GM18498 (cell line): ENCODE data around the gene SSR2.
A peak's percentile ranks its signal among the peaks of the same experiment; 100 is the strongest.
"Not testable (repeated sequence)": the region's sequence is repeated elsewhere in the genome, so short reads cannot be mapped to it uniquely, and the experiment has no call there.

Experiments
- ATAC-seq: cut with Tn5 transposase; IDR thresholded peaks from one replicate; pipeline ENCODE4 v1.9.1; 2021; ENCODE audit warnings: mild to moderate bottlenecking, moderate library complexity; ENCODE audit not compliant: unreplicated experiment

SSR2 gene

DNA sequence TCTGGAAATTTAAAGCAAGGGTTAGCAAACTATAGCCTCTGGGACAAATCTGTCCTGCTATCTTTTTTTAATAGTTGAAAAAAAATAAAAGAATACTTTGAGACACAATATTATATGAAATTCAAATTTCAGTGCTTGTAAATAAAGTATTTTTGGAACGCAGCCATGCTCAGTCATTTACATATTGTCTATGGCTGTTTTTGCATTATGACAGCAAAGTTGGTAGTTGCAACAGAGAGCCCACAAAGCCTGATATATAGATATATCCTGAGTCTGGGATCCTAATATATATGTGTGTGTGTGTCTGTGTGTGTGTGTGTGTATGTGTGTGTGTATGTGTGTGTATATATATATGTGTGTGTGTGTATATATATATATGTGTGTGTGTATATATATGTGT lies 20.8 kb downstream of the SSR2 start:
- no peak for ATAC-seq

DNA sequence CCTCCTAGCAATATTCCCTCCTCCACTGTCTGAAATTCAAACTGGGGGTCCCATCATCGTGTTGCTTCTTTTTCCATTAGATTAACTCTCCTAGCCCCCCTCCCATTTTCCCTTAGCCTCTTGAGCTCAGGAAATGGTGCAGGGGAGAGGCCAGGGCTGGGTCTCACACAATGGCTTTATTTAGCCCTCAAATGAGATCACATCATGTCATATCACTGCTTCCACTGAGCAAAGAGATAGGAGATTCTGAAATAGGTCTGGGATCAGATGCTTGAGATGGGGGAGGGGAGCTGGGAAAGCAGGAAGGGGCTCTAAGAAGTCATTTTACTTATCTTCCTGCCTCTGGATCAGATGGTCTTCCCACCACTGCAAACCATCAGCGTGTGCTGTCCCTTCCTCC lies 24.6 kb downstream of the SSR2 start:
- ATAC-seq: no peak

DNA sequence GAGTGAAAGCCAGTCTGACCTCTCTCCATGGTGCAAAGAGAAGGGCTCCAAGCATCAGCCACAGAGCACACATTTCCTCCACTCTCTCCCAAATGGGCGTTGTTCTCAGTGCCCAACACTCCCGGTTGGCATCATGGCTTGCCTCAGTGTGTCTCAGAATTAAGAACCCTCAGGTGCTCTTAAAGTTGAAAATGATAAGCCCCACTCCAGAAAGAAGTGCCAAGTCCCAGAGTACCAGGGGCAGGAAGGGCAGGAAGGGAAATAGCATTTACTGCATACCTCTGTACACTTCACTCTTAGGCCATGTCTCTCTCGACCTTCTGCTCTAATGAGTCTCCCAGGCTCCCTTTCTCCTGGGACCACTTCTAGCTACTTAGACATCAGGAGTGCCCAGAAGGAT lies 27.2 kb downstream of the SSR2 start:
- ATAC-seq: no peak

DNA sequence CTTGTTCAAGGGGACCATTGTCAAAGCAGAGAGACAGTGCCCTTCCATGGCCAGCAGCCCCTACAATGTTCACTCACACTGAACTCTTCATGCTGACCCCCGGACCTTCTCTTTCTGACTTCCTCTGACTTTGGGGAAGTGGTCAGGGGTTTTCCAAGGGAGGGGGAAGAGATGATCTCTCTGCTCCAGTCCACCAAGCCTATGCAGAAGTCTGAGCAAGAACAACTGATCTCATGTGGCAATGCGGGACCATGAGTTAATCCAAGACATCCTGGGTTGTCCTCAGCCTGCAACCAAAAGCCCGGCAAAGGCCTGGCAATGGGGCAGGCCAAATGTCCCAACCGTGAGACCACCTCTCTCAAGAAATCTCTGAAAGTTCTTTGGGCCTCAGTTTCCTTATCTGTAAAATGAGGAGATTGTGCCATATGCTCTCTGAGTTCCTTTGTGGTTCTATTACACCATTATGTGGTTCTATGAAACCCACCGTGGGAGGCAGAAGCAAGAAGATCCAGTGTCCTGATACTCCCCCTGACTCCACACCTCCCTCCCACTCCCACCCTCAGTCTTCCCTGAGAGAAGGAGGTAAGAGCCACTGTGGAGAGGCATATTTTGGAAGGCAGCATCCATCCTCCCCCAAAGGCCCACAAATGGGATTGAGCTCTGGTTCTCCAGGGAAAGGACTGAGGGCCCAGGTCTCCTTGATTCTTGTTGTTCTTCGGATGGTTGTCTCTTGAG lies 30.6 kb downstream of the SSR2 start:
- ATAC-seq: no peak

DNA sequence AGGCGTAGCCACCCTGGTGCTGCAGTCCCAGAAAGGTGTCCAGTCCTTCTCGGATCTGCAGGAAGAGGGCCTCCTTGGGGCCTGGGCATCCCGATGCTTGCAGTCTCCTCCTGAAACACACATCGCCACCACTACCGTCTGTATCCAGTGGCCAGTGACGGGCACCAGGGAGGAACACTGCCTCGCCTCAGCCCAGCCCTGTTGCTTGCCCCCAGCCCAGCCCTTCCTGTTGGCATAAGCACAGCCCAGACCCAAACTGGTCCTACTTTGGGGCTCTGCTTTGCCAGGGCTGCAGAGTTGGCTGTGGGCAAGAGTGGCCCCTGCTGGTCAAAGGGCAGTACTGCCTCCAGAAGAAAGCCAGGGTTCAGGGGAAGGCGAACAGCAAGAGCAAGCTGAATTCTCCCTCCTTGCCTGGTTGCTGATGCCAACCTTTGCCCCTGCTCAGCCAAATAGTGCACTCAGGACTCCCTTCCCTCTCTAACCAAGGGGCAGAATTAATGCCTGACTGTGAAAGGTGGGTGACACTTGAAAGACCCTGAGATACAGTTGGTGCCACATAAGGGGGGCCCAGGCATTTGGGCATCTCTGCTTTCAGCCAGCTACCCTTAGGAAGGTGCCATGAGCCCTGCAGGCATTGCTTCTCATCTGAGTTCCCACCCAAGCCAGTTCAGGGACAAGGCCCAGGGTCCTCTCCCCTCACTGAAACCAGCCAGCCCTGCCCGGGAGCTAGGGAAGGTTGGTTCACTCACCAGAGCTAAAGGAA lies 31.3 kb downstream of the SSR2 start:
- ATAC-seq: peak; percentile 75

DNA sequence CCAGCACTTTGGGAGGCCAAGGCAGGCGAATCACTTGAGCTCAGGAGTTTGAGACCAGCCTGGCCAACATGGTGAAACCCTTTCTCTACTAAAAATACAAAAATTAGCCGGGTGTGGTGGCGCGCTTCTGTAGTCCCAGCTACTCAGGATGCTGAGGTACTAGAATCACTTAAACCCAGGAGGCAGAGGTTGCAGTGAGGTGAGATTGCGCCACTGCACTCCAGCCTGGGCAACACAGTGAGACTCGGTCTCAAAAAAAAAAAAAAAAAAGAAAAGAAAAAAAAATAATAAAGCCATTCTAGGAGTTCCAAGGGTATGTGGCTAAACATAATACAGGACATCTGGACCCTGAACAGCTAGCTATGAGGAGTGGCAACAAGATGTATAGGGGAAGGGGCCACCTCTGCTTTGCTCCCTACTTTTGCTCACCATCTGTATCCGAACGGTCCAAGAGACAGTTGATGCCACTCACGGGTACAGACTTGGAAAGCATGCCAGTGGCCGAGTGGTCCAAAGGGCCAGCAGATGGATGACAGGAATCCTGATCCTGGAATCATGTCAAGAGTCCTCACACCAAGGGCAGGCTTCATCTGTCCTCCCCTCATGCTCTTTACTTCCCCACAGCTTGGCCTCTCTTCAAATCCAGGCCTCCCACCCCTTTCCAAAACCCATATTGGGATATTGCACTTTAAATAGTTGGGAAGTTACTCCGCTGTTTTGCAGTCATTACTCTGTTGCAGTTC lies 35.7 kb downstream of the SSR2 start:
- not testable (repeated sequence) for ATAC-seq

DNA sequence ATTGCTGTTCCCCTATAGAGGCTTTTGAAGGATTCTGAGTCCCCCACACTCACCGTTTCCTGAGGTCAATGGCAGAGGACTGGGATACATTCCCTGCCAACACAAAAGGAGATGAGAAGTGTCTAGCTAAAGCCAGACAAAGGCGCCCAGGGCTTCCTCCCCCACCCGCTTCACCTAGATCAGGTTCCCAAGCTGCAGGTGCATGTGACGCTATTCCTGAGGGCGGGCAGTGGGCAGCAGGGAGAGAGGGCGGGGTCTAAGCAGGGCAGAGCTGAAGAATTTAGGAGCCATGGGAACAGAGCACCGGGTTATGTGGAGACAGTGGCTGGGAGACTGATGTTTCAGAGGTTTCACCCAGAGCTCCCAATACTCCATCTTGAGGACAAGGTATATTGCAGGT lies 36.4 kb downstream of the SSR2 start:
- no peak for ATAC-seq

DNA sequence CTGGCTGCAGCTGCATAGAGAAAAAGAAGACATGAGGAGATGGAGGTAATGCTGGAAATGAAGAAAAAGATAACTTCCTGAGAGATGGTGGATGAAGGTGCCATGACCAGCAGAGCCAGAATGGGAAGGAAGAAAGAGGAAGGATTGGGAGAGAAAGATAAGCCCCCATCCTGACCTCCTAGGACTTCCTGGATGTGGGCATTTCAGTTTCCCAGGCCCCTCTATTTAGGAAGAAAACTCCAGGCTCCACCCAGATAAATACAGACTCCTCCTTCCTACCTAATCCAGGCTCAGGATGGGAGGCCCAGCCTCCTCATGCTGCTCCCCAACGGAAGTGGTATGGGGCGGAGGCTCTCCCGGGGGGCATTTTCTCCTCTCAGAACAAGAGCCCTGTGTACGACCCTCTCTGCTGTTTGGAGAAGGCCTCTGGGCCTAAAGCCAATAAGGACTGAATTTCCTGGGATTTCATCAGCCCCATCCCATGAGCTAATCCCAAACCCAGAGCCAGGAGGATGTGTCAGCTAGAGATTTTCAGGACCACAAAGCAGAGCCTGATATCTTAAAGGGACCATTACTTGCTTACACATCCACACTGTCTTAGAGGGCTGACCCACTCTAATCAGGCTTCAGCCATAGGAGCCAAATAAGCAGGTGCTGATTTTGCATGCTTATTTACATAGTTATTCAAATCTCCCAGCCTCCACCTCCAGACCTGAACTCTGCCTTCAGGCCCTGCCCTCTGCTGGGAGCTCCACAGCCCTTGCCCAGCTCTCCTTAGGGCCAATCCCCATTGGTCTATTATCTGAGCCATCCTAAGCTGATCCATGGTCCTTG lies 37.3 kb downstream of the SSR2 start:
- ATAC-seq: peak; percentile 46

DNA sequence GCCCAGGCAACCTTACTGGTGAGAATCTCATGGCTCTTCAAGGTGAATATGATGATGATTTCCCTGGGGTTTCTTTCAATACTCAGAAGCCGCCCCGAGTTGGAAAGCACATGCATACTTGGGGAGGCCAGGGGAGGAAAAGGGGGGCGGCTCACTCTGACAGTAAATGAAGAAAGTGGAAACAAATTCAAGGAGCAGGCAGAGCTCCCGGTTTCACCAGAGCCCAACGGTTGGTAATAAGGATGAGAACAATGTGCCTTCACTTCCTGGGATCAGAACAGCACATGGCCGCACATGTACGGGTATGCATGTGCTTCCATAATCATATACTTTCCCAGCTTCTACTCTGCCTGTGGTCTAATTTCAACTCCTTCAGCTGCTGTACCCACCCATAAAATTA lies 38.6 kb downstream of the SSR2 start:
- ATAC-seq: no peak

DNA sequence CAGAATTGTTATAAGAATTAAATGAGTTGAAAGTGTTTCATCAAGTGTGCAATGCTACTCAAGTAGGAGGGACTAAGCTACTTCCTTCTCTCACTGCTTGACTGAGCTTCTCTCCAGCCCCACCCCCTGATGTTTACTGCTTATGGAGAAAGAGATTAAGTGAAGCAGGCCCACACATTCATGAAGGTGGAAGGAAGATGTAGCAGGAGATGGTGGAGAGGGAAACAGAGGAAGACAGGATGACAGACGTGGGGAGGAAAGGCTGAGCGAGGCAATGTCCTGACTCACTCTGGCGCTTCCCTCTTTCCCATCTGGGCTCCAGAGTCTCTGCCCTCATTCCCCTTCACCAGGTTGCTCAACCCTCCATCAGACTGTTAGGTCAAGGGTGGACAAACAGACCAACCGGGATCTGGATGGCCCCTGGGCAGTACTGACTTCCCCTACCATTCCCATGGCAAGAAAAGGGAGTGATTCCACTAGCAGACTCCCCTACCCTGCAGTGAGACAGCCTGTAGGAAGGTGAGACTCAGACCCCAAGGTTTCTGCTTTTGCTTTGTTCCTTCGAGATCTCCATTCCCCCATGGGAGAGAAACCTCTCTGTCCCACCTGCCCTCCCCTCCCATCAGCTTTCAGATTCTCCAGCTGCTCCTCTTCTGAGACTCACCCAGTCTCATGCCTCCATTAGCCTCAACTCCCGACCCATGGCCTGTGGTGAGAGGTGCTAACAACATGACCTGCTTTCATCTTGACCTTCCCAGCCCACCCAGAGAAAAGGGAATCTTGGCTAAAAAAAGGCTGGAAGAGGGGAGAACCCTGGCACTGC lies 39.3 kb downstream of the SSR2 start:
- no peak for ATAC-seq

DNA sequence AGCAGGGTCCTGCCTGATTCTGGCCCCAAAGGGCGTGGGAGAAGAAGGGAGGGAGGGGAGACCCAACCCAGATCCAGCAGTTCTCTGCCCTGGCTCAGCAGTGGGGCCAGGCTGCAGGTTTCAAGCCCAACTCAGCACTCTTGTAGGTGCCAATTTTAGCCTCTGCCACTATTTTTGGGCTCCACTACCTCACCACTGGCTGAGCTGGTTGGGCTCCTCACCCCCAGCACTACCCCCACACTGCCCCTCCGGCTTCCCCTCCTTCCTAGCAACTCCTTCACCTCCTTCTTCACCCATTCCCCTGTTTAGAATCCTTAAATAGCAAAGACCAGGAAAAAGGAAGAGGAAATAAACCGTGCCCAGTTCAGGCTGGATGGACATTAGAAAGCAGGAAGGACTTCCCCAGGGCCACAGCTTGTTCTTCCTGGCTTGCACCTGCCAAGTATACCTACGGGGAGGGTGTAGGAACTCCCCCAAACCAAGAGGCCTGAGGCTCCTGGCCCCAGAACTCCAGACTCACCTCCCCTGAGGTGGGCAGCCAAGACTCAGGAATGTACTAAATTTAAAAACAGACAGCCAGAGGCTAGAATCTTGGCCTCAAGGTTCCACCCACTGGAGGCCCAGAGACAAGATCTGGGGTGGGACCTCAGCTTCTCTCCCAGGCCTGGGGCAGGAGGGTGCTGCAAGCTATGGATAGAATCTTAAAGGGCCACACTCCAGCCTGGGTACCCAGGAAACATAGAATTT lies 41.0 kb downstream of the SSR2 start:
- peak; percentile 34 for ATAC-seq

DNA sequence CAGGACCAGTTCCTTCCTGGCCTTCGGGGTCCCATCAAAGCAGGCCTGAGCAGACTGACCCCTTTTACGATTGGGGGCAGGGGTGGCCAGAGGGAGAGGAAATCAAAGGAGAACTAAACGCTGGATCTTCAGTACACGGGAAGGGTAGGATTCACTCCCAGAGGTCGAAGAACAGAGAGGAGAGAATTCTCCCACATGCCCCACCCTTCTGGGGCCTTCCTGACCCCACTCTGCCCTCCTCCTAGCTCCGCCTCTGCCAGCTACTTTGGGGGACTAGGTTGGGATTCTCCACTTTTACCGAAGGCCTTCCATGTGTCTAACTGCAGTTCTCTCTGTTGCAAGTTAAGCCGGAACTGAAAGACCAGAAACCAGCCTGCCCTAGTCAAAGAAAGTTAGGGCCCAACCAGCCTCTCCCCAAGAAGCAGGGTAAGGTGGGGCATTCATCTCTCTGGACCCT lies 41.8 kb downstream of the SSR2 start:
- no peak for ATAC-seq

DNA sequence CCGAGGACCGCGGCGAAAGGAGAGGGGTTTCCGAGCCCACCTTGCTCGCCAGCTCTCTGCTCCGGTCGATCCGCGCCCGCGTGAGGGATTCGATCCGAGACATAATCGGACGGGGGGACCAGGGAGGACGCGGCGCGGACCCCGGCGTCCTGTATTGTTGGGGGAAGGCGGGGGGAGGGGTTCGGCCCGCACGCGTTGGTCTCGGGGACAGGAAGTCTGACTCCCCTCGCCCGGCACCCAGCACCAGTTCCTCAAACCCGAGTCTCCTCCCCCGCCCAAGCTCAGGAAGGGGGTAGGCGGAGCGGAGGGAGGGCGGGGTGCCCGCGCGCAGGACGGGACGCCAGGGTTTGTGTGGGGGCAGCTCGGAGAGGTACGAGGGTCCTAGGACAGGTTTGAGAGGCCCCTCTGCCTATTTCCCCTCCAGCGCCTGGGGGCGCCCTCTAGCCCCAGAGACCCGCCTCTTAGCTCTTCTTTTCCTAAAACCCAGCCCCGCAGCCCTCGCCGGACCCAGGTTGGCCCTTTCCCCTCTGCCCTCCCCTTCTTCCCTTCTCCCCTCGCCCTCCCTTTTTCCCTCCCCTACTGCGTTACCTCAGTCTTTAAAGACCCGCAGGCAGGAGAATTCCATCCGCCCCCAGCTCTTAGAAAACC lies 42.3 kb downstream of the SSR2 start, which contains the start of gene ARHGEF2:
Gene ARHGEF2, minus strand, starts transcription at position 223 of the 648 bp plus-strand sequence. Its CDS starts 120 bp downstream, at position 103.
- ATAC-seq: peak; percentile 61

DNA sequence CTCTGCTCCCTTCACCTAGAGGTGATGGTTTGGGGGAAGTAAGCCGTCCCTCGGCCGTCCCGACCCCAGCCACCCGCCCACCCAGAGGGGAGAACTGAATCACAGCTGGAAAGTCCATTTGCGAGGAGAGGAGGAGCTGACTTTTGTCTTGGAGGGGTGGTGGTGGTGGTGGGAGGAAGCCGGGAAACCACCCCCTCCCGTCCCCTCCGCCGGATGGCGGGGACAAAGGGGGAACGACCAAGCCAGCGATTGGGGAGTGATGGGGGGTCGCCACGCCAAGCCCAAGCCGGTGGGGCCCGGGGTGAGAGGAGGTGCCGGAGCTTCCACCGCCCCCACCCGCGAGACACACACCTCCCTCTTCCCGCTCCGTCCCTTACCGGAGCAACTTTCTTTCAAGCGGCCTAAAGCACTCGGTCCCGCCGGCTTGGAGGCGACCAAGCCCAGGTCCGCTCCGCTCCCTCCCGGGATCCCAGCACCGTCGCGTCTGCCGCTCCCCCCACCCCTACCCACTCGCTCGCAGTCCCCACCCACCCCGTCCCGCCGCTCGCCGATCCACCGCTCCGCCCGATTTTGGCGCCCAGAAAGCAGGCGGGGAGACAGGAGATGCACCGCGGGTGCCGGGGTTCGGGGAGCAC lies 42.9 kb downstream of the SSR2 start:
- ATAC-seq: no peak

DNA sequence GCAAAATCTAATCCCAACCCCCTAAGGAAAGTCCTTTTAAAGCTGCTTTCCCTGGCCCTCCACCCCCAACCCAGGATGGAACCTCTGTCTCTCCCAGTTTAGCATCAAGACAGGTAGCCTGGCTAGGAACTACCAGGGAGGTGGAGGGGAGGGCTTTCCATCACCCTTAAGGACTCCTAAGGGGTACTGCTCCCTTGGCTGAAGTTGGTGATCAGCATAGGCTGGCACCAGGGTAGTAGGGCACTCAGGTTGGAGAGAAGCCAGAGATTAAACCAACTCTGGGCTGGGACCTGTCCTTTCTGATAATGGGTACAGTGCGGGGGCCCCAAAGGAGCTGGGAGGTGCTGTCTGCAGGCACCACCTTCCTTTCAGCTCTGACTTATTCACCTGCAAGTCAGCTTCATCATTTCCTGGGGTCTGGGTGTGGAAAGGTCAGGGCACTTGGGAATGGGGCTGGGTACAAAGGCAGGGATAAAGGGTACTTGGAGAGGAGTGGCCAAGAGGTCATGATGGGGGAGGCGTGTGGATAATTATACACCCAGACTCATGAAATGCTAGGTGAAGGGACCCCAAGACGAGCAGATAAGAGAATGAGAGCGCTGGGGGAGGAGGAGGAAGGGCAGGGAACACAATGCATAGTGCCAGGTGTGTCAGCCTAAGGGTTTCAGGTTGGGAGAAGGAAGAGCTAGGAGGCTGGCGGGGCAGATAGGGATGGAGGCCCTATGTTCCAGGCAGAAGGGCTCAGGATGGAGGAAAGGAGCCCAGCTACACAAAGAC lies 43.6 kb downstream of the SSR2 start:
- ATAC-seq: no peak

DNA sequence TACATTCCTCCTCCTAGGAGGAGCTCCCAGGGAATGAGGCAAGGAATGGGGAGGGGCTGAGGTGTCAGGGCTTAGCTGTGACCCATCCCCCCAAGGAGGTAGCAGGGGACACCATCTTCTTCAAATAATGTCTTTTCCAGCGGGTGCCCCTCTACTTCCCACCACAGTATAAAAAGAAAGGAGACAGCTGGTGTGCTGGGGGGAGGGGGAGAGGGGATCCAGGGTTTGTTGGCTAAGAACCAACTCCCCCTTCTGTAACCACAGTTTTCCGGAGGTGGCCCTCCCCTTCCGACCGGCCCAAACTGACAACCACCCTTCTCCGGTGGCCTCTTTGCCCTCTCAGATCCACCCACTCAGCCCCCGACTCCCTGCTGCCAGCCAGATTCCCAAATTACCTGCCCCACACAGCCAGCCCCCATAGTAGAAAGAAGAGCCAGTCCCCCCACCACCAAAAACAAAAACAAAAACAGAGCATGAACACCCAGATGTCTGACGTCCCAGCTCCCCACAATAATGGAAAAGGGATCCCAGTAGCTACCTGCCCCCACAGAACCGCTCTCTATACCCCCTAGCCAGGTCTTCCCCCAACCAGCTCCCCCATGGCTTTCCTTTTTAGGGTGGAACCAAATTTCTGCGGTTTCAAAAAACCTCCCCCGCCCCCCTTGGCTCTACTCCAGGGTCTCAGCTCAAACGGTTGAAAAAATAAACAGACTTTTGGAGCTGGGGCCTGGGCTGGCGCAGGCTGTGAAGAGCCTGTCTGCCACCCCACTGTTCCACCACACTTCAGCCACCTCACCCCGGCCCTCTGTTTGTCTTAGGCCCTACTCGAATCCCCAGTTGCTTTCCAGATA lies 44.5 kb downstream of the SSR2 start:
- no peak for ATAC-seq
